HL-60 (cell line): ENCODE data around the gene FUT7.

Experiments
- DNase-seq, 2 experiments: peaks; one replicate each; pipeline ENCODE4 v3.0.0-alpha.2; 2010 to 2020; ENCODE audit warnings: low read depth in 1 of 2, low spot score in 1 of 2
- H3K27ac ChIP-seq: fragments of 250-450 bp; sonication (Bioruptor Pico); replicated peaks from 2 replicates; pipeline ENCODE4 v1.5.1; 2020; ENCODE audit warnings: mild to moderate bottlenecking, moderate library complexity
- H3K27me3 ChIP-seq: fragments of 250-450 bp; sonication (Bioruptor Pico); 2 replicates; pipeline ENCODE4 v1.5.1; 2021; ENCODE audit warnings: mild to moderate bottlenecking, moderate library complexity; ENCODE audit not compliant: insufficient read depth, poor library complexity, severe bottlenecking
- H3K4me3 ChIP-seq: replicated peaks from 2 replicates; pipeline ENCODE4 v1.5.1; 2011; ENCODE audit warnings: mild to moderate bottlenecking, control low read depth, low read length; ENCODE audit not compliant: insufficient read depth
- CTCF ChIP-seq: IDR thresholded peaks from one replicate; pipeline ENCODE4 v1.5.1; 2011; ENCODE audit warnings: low read length, control low read depth, inconsistent platforms; ENCODE audit not compliant: insufficient read depth
- GABPA ChIP-seq: IDR thresholded peaks from 2 replicates; pipeline ENCODE4 v1.6.1; 2012; ENCODE audit warnings: low read depth
- POLR2AphosphoS5 ChIP-seq: IDR thresholded peaks from 2 replicates; pipeline ENCODE4 v1.6.1; 2012; ENCODE audit warnings: low read depth
- REST ChIP-seq: IDR thresholded peaks from 2 replicates; pipeline ENCODE4 v1.6.1; 2012; ENCODE audit warnings: low read depth; ENCODE audit not compliant: insufficient replicate concordance
- SPI1 ChIP-seq: IDR thresholded peaks from 2 replicates; pipeline ENCODE4 v1.6.1; 2012; ENCODE audit warnings: low read depth, mild to moderate bottlenecking, borderline replicate concordance

The FUT7 gene

GRCh38 chr9:137052998-137053943, 21.4 kb upstream of the FUT7 start:
- no peak for TF ChIP-seq POLR2AphosphoS5
- TF ChIP-seq SPI1 = no peak
- no peak for TF ChIP-seq GABPA
- TF ChIP-seq CTCF = no peak
- no peak for TF ChIP-seq REST
- H3K27ac ChIP-seq = no peak overlapping the region
- no peak for DNase-seq
- peaks cover 38% of the 10 kb centered on the region for H3K27me3 ChIP-seq
- H3K4me3 ChIP-seq = no peak overlapping the region

DNA sequence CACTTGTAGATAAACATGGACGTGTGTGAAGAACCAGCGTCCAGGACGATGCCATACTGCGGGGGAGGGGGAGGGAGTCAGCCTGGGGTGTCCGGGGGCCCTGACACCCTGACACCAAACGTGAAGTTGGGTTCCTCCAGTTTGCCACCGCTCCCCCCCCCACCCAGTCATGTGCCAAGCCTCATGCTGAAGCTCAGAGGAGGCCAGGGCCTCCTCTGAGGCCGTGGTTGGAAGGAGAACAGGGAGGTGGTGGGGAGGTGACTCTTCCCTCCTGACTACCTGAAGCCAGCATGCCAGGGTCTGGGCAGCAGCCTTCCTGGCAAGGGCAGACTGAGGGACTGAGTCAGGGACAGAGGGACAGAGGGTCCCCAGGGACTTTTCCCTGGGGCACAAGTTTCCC, 20.4 kb upstream of the FUT7 start:
- DNase-seq = no peak
- TF ChIP-seq CTCF = no peak
- TF ChIP-seq SPI1 = no peak
- TF ChIP-seq POLR2AphosphoS5 = no peak
- TF ChIP-seq REST = no peak
- no peak for TF ChIP-seq GABPA
- Histone ChIP-seq H3K4me3 (no peak overlapping the region), H3K27ac (no peak overlapping the region), H3K27me3 (peaks cover 46% of the 10 kb centered on the region)

GRCh38 chr9:137051145-137051724, 19.3 kb upstream of the FUT7 start:
- DNase-seq = no peak
- H3K27me3 ChIP-seq = peaks cover 50% of the 10 kb centered on the region
- no peak for TF ChIP-seq REST
- no peak for TF ChIP-seq SPI1
- TF ChIP-seq GABPA = no peak
- no peak for TF ChIP-seq POLR2AphosphoS5
- no peak for TF ChIP-seq CTCF
- no peak overlapping the region for H3K27ac ChIP-seq
- H3K4me3 ChIP-seq = no peak overlapping the region
